Activated naive CD4-positive, alpha-beta T cell (primary cell): ENCODE data around the gene PPP1R14C.

Source experiments
- DNase-seq, 4 experiments: peaks; one replicate each; lab custom pipeline; 2025; lab: John Stamatoyannopoulos, UW

The PPP1R14C gene

DNA sequence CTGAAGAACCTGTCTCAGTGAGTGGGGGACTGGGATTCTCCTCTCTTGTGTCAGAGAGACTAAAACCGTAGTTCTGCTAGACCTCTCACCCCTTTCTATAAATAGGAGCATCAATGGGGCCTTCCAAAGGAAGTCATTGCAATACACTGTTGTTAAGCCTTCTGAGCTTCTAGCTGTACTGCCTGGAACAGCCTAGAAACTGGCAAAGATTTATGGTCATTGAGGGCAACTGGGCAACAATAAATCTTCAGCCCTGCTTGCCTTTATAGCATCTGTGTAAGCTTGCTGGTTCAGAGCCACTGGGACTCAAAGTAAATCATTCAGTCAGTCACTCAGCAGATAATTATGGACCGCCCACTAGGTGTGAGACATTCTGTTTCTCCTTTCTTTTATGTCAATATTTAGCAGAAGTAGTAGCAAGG lies 53.2 kb downstream of the PPP1R14C start:
- no peak for DNase-seq

DNA sequence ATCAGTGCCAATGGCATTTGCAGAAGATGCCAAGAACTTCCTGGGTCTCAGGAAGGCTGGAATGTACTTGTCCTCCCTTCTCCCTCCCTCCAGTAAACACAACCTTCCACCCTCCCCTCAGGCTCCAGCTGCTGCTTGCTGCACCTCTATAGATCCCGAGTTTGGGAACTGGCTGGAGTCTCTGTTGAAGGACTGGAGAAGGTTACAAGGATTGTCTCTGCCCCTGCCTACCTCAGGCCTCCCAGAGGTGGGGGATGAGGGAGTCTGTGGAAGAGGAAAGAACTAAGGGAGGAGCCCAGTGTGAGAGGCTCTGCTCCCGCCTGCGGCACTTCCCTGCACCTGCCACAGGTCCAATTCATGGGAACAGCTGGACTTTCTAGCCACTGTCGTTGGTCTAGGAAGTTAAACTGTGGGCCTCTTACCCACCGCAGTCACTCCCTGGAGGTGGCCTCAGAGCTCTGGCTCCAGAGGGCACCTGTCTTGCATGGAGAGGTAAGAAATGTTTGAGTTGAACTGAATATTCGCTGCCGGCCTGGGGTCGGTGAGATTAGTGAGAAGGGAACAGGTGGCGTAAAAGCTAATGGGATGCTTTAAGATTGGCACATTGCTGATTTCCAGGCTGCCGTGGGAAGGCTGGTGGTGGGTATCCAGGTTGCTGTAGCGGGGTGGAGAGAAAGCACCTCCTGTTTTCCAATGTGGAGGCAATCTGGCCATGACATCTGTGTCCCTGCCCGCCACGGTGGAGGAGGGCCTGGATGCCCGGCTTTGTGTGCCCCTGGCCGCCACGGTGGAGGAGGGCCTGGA lies 54.3 kb downstream of the PPP1R14C start:
- DNase-seq = no peak

DNA sequence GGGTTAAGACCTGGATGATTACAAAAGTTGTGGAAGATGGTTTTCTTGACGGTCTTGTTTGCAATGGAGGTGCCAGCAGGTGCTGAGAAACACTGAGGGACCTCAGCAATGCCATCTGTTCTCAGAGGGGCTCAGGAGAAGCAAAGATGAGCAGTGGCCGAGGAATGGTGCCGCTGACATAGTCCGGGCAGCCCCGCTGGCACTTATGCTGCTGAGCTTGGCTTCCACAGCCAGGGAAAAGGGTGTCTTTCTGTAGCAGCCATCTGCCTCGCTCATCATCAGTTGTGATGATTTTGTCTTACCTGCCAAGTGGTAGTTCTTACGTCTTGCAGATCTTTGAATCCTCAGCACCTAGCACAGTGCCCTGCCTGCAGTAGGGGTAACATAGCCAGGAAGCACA lies 55.7 kb downstream of the PPP1R14C start:
- DNase-seq = no peak

DNA sequence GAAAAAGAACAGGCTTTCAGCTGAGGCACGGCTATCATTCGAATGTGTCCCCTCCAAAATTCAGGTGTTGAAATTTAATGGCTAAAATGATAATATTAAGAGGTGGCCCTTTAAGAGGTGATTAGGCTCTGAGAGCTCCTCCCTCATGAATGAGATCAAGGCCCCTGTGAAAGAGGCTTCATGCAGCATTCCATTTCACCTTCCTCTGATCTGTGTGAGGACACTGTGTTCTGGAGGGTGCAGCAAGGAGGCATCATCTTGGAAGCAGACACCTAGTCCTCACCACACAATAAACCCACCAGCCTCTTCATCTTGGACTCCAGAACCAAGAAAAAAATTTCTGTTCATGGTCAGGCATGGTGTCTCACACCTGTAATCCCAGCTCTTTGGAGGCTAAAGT lies 56.4 kb downstream of the PPP1R14C start:
- no peak for DNase-seq

DNA sequence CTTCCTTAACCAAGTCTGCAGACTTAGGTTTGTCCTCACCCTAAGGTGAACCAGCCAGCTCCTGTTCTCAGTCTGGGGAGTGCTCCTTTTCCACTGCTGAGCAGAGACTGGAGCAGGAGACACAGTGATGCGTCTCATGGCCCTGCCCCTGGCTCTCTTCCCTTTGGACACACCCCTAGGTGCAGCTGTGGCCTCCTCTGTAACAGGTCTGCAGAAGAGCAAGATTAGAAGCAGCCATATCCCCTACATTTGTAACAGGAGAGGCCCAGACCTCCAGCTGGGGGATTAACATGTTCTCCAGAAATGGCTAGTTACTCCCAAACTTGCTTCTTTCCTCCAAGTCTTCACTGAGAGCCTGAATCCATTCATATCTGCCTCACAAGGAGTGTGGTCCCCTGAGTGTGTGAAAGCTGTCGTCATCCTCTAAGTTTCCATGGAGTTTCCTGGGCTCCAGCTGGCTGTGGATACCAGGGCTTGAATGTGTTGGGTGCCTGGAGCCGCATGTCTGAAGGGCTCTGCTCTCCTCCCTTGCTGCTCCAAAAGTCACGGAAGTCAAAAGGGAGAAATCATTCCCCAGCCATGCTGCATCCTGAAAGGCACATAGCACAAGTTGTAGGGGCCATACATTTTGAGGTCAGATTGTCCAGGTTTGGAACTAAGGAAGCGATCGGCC lies 57.7 kb downstream of the PPP1R14C start:
- no peak for DNase-seq

DNA sequence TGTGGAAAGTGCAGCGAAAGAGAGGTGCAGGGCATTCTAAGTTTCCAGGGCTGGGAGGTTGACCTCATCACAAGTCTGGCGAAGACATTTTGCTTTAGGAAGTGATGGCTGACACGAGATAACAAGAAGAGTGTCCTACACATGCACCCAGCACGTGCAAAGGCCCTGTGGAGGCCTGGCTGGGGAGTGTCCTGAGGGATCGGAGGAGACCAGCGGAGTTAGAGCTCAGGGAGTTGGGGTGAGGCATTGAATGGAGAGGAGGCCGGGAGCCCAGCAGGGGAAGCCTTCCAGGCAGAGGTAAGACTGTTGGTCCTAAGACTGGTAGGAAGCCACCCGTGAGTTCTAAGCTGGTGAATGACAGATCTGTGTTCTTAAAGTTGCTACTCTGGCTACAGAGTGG lies 58.4 kb downstream of the PPP1R14C start:
- no peak for DNase-seq

DNA sequence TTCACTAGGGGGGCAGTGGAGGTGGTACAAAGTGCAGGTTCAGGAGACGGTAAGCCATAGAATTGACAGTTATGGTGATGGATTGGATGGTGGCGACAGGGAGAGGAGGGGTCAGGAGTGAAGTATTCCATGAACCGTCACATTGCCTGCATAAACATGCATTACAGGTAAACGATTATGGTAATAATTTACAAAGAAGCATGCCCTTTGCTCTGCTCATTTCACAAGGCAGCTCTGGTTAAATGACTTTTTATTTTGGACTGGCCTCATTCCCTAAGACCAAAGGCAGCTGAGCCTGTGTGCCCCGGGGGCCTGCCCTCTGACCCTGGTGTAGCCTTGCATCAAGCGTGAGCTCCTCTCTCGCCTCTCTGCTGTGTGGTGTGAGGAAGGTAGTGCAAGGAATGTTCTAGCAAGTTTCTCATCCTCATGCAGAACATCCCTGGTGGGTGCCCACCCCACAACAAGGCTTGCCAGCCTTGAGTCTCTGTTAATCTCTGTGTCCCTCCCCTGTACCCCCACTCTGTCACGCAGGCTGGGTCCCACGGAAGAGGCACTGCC lies 59.0 kb downstream of the PPP1R14C start:
- no peak for DNase-seq

DNA sequence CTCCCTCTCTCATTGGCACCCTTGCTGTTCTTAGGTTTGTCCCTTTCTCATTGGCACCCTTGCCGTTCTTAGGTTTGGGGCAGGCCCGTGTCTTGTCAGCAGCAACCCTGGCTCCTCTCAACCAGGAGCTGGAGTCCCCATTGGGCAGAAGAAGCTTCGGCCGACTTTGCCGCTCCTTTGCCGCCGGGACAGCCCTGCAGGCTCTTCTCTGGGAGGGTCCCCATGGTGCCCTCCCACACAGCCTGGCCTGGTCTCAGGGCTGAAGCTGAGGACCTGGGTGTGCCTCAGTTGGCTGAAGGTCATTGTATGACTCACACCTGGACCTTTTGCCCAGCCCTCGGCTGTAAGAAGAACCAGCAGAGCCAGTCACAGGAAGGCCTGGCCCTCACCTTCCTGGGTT lies 59.6 kb downstream of the PPP1R14C start:
- DNase-seq = no peak

DNA sequence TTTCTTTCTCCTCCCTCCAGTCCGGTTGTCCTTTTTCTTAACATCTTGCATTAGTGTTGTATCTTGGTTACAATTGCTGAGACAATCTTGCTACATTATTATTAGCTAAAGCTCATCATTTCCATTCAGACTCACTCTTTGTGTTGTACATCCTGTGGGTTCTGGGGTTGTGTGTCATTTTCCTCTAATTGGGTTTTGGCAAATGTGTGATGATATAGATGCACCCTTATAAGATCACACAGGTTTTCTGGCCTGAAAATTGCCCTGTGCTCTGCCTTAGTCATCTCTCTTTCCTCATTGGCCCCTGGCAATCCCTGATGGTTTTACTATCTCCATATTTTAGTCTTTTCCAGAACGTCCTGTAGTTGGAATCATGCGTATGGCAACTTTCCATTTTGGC lies 60.1 kb downstream of the PPP1R14C start:
- no peak for DNase-seq

DNA sequence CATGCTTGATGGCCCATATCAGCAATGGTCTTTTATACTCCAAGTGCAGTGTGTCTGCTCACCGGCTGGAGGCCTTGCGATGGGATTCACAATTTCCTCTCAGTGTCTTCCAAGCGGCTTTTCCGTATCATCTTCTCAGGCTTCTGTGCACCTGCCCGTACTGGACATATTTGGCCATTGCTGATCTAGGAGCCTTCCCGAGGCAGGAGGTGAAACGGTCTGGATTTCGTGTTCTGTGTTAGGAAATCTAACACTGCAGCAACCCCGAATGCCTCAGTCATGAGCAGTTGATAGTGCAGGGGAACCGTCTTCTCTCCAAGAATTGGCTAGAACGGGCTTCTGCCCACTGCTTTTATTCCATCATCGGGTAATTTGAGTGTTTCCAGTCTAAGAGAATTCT lies 60.5 kb downstream of the PPP1R14C start:
- no peak for DNase-seq

DNA sequence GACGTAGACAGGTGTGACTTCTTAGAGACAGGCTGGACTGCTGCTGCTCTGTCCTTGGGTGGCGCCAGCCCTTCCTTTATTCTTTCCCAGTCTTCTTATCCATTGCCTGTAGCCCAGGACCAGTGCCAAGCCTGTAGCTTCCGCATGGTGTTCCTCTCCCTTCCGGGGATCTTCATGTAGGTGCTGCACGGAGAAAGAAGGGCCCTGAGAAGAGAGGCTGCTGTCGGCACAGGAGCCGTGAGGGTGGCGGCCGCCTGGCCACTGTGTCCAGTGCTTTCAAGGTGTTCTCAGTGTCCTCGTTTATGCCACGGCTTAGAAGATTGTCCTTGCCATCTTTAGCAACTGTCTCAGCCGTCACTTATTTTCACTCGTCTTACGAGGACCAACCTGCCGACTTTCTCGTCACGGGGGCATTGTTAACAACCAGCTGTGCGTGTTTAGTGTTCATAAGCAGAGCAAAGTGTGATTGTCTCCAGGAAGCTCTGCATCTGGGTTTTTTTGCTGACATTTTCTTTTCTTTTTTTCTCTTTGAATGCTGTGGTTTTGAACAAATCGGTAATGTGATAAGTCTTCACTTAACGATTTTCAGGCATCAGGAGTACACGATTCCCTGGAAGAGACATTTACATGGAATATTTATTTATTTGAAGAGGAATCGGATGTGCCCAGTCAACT lies 61.2 kb downstream of the PPP1R14C start:
- no peak for DNase-seq

DNA sequence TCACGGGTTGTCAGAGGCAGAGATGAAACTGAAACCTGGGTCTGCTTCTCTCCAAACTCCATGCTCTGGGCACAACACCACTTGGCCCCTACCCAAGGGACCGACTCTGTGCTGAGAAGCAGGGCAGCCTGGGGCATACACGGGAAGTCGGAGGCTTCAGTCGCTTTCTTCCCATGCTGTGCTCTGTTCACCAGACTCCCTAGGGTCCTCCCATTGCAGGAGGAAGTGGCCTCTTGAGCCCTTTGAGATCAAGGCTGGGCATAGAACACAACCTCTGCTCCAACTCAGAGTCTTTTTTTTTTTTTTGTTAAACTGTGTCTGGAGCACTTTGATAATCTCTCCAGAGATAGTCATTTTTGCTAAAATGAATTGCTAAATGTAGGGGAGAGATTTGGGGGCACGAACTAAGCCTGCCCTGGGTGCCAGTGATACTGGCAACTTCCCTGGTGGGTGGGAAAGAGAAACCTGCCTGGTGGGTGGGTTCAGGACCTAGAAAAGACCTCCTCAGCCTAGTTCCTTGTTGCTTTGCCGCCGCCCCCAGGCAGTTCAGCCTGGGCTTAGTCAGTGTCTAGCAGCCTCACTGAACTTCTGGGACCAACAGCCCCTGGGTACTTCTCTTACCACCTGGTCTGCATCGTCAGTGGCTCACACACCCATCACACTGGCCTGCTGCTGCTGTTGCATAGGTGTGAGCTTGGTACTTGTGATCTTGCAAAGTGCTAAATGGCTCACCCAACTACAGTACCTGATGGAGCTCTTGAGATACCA lies 62.0 kb downstream of the PPP1R14C start:
- no peak for DNase-seq

DNA sequence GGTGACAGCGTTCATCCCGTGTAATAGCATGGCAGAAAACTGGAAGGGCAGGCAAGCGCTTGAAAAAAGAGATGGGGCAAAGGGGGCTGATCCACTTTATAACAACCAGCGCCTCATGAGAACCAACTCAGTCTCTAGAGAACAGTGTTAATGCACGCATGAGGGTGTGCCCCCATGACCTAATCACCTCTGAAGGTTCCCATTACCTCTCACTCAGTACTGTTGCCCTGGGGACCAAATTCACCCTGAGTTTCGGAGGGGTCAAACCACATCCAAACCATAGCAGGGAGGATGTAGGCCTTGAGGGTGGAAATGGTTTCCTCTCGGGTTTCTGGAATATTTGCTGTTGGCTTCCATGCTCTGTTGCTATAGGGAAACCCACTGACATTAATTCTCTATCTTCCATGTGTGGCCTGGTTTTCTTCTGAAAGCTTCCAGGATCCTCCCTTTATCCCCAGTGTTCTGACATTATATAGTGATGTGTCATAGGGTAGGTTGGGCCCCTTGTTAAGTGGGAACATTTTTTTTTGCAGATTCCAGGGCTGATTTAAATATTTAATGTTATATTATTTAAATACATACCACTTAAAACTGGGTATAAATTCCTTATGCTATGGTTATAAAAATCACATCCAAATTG lies 65.2 kb downstream of the PPP1R14C start:
- no peak for DNase-seq

DNA sequence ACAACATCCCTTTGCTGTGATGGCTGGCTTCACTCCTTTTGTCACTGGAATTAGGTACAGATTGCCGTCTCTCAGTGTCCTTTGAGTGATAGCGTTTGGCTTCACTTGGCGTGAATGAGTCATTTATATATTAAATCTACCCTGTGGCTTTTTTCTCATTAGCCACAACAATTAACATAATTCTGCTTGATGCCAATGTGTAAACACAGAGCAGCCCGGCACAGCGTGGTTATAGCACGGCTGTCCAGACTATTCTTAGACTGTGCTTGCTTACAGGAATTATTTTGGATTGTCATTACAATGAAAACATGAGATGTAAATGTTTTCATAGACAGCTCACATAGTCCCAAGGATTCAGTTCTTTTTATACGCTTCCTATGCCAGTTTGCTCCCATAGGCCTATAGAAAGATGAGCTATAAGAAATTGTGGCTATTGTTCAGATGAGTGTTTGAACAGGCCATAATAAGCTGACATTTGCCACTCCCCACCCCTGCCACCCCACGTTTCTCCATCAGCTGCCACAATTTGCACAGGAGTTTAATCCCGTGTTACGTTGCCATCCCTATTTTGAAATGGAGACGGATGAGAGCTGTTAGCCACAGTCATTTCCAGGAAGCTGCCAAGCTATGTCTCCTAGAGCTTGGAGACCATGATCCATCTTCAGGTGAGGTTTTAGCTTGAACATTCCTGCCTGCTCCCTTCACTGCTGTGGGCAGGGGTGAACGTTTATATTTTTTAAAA lies 65.9 kb downstream of the PPP1R14C start:
- DNase-seq = no peak

DNA sequence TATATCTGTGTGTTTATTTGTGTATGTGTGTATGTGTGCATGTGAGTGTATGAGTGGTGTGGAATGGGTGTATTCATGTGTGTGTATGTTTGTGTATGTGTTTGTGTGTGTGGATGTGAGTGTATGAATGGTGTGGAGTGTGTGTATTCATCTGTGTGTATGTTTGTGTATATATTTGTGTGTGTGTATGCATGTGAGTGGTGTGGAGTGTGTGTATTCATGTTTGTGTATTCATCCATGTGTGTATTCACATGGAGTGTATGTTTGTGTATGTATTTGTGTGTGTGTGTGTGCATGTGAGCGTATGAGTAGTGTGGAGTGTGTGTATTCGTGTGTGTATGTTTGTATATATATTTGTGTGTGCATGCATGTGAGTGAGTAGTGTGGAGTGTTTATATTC lies 66.6 kb downstream of the PPP1R14C start:
- DNase-seq = no peak

DNA sequence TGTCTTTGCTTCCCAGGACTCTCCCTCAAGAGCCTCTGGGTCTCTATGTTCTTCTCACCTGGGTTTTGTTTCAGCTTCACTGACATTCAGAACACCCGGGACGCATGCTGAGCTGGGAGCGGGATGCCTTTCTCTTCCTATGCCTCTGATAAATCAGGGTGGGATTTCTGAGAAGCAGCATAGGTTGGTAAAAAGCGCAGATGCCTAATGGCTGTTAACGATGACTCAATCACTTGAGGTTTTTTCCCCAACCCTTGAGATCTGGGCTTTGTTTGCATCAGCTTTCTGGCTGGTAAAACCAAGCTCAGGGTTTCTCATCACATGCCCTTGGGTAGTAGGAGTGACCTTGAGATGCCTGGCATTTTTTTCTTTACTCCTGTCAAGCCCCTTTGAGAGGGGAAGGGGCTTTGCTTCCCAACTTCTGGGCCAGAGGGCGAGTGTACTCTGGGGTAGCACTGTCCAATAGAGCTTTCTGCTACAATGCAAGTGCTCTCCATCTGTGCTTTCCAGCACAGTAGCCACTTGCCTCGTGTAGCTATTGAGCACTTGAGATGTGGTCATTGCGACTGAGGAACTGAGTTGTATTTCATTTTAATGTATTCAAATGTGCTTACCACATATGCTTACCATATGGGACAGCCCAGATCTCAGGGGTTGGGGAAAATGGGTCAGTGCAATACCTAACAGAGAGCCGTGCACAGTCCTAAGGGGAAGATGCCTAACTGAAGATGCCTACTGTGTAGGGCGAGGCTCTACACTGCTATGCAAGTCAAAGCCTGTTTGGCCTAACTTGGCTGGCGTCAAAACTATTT lies 69.1 kb downstream of the PPP1R14C start:
- DNase-seq = no peak

DNA sequence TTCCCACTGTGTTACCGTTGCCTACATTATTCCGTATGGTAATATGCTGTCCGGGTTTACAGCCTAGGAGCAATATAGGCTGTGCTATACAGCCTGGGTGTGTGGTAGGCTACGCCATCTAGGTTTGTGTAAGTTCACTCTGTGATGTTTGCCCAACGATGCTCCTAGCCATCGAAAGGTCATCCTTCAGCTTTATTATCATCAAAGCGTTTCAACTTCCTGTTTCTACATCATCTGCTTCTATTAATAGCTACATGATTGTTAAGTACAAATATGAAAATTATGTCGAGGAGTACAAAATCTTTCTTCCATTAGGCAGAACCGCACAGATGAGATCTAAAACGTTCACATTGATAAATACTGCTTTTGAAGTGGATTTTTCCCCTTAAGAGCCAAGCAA lies 69.9 kb downstream of the PPP1R14C start:
- DNase-seq = no peak

DNA sequence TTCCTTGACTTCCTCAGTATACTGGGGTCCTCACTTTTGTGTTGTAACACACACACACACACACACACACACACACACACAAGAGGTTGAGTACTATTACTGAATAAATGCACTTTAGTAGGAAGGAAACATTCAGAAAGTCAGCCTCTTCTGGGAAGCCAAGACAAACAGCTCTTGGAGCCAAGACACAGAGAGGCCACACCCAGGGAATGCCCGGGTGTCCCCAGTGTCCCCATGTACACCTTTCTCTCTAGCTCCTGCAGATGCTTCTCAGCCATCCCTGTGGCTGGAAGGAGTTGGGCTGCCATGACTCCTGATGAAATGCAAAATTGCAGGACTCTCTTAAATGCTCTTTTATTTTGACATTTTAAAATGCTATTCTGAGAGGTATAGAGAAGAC lies 70.5 kb downstream of the PPP1R14C start:
- no peak for DNase-seq

DNA sequence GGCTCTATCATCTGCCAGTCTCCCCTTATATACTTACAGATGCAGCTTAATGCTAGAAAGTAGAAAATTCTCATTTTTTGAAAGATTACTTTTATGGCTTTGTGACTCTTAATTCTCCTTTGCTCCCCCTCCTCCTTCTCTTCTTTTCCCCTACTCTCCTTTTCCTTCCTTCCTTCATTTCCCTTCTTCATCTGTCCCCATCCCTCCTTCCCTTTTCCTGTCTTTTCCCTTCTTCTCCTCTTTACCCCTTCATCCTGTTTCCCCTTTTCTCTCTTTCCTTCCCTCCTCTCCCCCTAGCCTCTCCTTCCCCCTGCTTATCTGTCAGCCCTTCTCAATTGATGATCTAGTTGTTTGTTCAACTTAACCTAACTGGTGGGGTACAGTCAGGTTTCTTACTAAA lies 71.5 kb downstream of the PPP1R14C start:
- DNase-seq = no peak
